ENCODE results near the gene PDPN. TPM values are rescaled to one million over a fixed set of nuclear protein-coding genes. Genes with fewer than 3 reads are reported as not detected.

PDPN gene
- total and polyA plus RNA-seq, 2 of the 4 experiments (the other 2 are of a cell fraction): 0.31 TPM; not detected in 1

DNA sequence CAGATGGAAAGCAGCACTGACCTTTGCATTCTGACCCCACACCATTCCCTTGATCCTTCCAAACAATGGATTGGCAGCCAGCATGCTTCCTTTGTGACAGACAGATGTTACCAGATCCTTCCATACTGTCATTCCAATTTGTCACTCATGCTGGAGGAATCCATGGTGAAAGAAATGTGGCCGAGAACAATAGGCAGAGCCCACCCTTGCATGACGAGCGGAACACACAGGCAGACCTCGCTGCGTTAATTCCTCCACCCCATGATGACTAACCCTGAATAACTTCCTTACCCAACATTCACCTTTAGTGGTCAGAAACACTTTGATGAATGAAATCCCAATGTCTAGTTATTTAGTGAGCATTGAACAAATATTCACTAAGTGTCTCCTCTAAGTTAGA lies 45.1 kb downstream of the PDPN start:
- Histone ChIP-seq H3K56ac (ENCODE audit: extremely low read depth, insufficient read depth, low read length) (no peak overlapping the region), H3K18ac (ENCODE audit: low read depth, low read length) (no peak overlapping the region), H3K9me3 (ENCODE audit: control insufficient read depth, insufficient read depth, low read length) (peaks cover 21% of the 10 kb centered on the region), H3K4me3 (ENCODE audit: insufficient read depth, low read depth, low read length) (no peak overlapping the region), H3K36me3 (ENCODE audit: control insufficient read depth, insufficient read depth, low read length) (no peaks in the 10 kb centered on the region), H2AFZ (replicated peaks; ENCODE audit: low read length, poor library complexity) (no peak overlapping the region), H2AK9ac (replicated peaks; ENCODE audit: low read depth, low read length, poor library complexity) (peak overlapping the region; percentile 37), H4K8ac (ENCODE audit: low read depth in 2 of 2, low read length in 2 of 2) (no peak overlapping the region), H2BK15ac (ENCODE audit: low read depth, low read length) (no peak overlapping the region), H3K23ac (ENCODE audit: low read depth, low read length) (no peak overlapping the region), H3K4me1 (ENCODE audit: control insufficient read depth, insufficient read depth, low read length) (no peaks in the 10 kb centered on the region), H2AK5ac (ENCODE audit: low read depth, low read length) (no peak overlapping the region), H3K9me1 (ENCODE audit: insufficient read depth, low read length) (no peaks in the 10 kb centered on the region), H3K79me1 (ENCODE audit: low read depth in 1 of 2, low read length in 2 of 2) (no peaks in the 10 kb centered on the region), H3K27ac (ENCODE audit: insufficient read depth, low read length) (no peak overlapping the region), H3K4ac (ENCODE audit: low read depth, low read length) (no peak overlapping the region), H3K14ac (replicated peaks; ENCODE audit: low read depth, low read length) (no peak overlapping the region), H3K9ac (ENCODE audit: low read depth, low read length) (no peak overlapping the region), H4K91ac (ENCODE audit: insufficient read depth, low read depth, low read length) (no peak overlapping the region), H2BK20ac (ENCODE audit: low read depth, low read length) (no peak overlapping the region), H3K4me2 (ENCODE audit: low read depth, low read length) (no peak overlapping the region), H2BK5ac (ENCODE audit: low read depth, low read length, poor library complexity, severe bottlenecking) (no peak overlapping the region), H2BK120ac (ENCODE audit: low read depth, low read length) (no peak overlapping the region), H4K5ac (ENCODE audit: low read depth, low read length) (no peak overlapping the region), H4K20me1 (ENCODE audit: insufficient read depth, low read length) (no peaks in the 10 kb centered on the region), H3K27me3 (ENCODE audit: control insufficient read depth, insufficient read depth, low read length) (no peaks in the 10 kb centered on the region)
- no peak for DNase-seq
- intact Hi-C loops (cut with micrococcal nuclease) (no loop called here), dilution Hi-C loops (cut with HindIII; ENCODE audit: low sequenced_read_pairs, unreplicated experiment) (no loop called here), in situ Hi-C loops (cut with MboI; ENCODE audit: low sequenced_read_pairs) (no loop called here)
- no peak for TF ChIP-seq SMC3 (IDR thresholded peaks at IDR 0.05; ENCODE audit: low read depth, low read length)
- no peak for TF ChIP-seq MAFK (IDR thresholded peaks at IDR 0.05; ENCODE audit: low read depth, low read length)
- TF ChIP-seq CHD1 (IDR thresholded peaks at IDR 0.05; ENCODE audit: low read depth, low read length): no peak
- TF ChIP-seq RAD21 (IDR thresholded peaks at IDR 0.05; ENCODE audit: low read length): no peak
- no peak for TF ChIP-seq RCOR1 (IDR thresholded peaks at IDR 0.05; ENCODE audit: insufficient replicate concordance, low read length)
- TF ChIP-seq, protein P1, sequence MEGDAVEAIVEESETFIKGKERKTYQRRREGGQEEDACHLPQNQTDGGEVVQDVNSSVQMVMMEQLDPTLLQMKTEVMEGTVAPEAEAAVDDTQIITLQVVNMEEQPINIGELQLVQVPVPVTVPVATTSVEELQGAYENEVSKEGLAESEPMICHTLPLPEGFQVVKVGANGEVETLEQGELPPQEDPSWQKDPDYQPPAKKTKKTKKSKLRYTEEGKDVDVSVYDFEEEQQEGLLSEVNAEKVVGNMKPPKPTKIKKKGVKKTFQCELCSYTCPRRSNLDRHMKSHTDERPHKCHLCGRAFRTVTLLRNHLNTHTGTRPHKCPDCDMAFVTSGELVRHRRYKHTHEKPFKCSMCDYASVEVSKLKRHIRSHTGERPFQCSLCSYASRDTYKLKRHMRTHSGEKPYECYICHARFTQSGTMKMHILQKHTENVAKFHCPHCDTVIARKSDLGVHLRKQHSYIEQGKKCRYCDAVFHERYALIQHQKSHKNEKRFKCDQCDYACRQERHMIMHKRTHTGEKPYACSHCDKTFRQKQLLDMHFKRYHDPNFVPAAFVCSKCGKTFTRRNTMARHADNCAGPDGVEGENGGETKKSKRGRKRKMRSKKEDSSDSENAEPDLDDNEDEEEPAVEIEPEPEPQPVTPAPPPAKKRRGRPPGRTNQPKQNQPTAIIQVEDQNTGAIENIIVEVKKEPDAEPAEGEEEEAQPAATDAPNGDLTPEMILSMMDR (conservative IDR thresholded peaks at IDR 0.05; ENCODE audit: low read depth, low read length): no peak
- TF ChIP-seq, protein P2, sequence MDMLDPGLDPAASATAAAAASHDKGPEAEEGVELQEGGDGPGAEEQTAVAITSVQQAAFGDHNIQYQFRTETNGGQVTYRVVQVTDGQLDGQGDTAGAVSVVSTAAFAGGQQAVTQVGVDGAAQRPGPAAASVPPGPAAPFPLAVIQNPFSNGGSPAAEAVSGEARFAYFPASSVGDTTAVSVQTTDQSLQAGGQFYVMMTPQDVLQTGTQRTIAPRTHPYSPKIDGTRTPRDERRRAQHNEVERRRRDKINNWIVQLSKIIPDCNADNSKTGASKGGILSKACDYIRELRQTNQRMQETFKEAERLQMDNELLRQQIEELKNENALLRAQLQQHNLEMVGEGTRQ (IDR thresholded peaks at IDR 0.05; ENCODE audit: low read depth, low read length): no peak
- TF ChIP-seq CEBPB (IDR thresholded peaks at IDR 0.05; ENCODE audit: low read depth, low read length): no peak
- TF ChIP-seq BHLHE40 (IDR thresholded peaks at IDR 0.05; ENCODE audit: low read depth, low read length): no peak
- no peak for TF ChIP-seq NFE2L2 (IDR thresholded peaks at IDR 0.05; ENCODE audit: low read depth, low read length)
- TF ChIP-seq MXI1 (IDR thresholded peaks at IDR 0.05; ENCODE audit: borderline replicate concordance, low read depth, low read length): no peak
- CTCF ChIA-PET: no interaction called here
- POLR2A ChIA-PET (ENCODE audit: unreplicated experiment): no interaction called here
- ATAC-seq (ENCODE audit: low read depth): no peak
- WGBS, 2 experiments (ENCODE audit: extremely low coverage in 2 of 2, insufficient read length in 1 of 2): no CpG with 5 or more reads among the region's 5 CpGs
- no TSS peak for BruUV-seq (replicated peaks)

Measured in IMR-90 (cell line).